H1 (cell line): ENCODE measurements around the gene ENOX2. TPM values are rescaled to one million over a fixed set of nuclear protein-coding genes. Genes with fewer than 3 reads are reported as not detected.

Source experiments
- CTCF ChIA-PET: fragments of 300-600 bp; sonication (Branson Sonifier 250); formaldehyde crosslinking; loops from one replicate; lab custom pipeline; 2021; ENCODE audit not compliant: partially characterized antibody; lab: Charles Lee
- POLR2A ChIA-PET: fragments of 300-600 bp; sonication (Branson Sonifier 250); formaldehyde crosslinking; loops from one replicate; lab custom pipeline; 2021; ENCODE audit warnings: inconsistent platforms; ENCODE audit not compliant: partially characterized antibody; lab: Charles Lee
- DNase-seq, 2 experiments: peaks; one replicate each; pipeline versions ENCODE4 v3.0.0 to v3.0.0-alpha.2; 2010 to 2022; ENCODE audit warnings: low spot score in 2 of 2, low read depth in 1 of 2, mixed read lengths in 1 of 2
- FAIRE-seq: peaks from 2 replicates; lab custom pipeline; 2011; peaks lifted over from hg19 to GRCh38; lab: Jason Lieb, UNC
- H2AFZ ChIP-seq: 2 replicates; pipeline ENCODE4 v1.8.1; 2012; ENCODE audit warnings: low read length, inconsistent platforms
- H2AK5ac ChIP-seq: 2 replicates; pipeline ENCODE4 v1.6.1; 2013; ENCODE audit warnings: low read depth, low read length
- H2BK120ac ChIP-seq: replicated peaks from 2 replicates; pipeline ENCODE3; 2013; ENCODE audit warnings: low read depth, low read length, inconsistent platforms
- H2BK12ac ChIP-seq: 2 replicates; pipeline ENCODE4 v1.6.1; 2013; ENCODE audit warnings: low read depth, low read length
- H2BK15ac ChIP-seq: 2 replicates; pipeline ENCODE4 v1.6.1; 2013; ENCODE audit warnings: low read length
- H2BK20ac ChIP-seq: 2 replicates; pipeline ENCODE4 v1.6.1; 2013; ENCODE audit warnings: low read length
- H2BK5ac ChIP-seq: 2 replicates; pipeline ENCODE4 v1.6.1; 2013; ENCODE audit warnings: low read depth, low read length
- H3K14ac ChIP-seq: 2 replicates; pipeline ENCODE4 v1.6.1; 2013; ENCODE audit warnings: inconsistent platforms; ENCODE audit not compliant: insufficient read length
- H3K18ac ChIP-seq: 2 replicates; pipeline ENCODE4 v1.6.1; 2013; ENCODE audit warnings: low read length; ENCODE audit errors: extremely low read depth
- H3K23ac ChIP-seq: 2 replicates; pipeline ENCODE4 v1.6.1; 2013; ENCODE audit warnings: inconsistent platforms; ENCODE audit not compliant: insufficient read length
- H3K23me2 ChIP-seq: 2 replicates; pipeline ENCODE4 v1.6.1; 2013; ENCODE audit warnings: low read depth, low read length
- H3K27ac ChIP-seq: 2 replicates; pipeline ENCODE4 v1.6.1; 2011; ENCODE audit warnings: low read depth, low read length, inconsistent platforms
- H3K27me3 ChIP-seq, 4 experiments: replicated peaks in 1 of 4; 1 replicate in 1 of 4; 2 replicates in 3 of 4; pipeline versions ENCODE4 v1.6.1 to v1.8.1; 2011 to 2013; ENCODE audit warnings: low read length in 3 of 4, mild to moderate bottlenecking in 3 of 4, inconsistent platforms in 2 of 4, mixed read lengths in 2 of 4, moderate library complexity in 1 of 4; ENCODE audit not compliant: control insufficient read depth in 3 of 4, insufficient read depth in 3 of 4; ENCODE audit errors: extremely low read depth in 1 of 4
- H3K36me3 ChIP-seq, 4 experiments: 2 replicates each; pipeline versions ENCODE4 v1.6.1 to v1.8.1; 2011 to 2013; ENCODE audit warnings: mild to moderate bottlenecking in 4 of 4, low read length in 3 of 4, moderate library complexity in 2 of 4, control low read depth in 1 of 4, inconsistent platforms in 1 of 4; ENCODE audit not compliant: insufficient read depth in 4 of 4, control insufficient read depth in 2 of 4
- H3K4ac ChIP-seq: replicated peaks from 2 replicates; pipeline ENCODE3; 2013; ENCODE audit warnings: low read length, low read depth, mixed read lengths, inconsistent platforms; ENCODE audit not compliant: insufficient read length
- H3K4me1 ChIP-seq, 4 experiments: replicated peaks in 1 of 4; 1 replicate in 1 of 4; 2 replicates in 3 of 4; pipeline versions ENCODE4 v1.6.1 to v1.8.1; 2011 to 2013; ENCODE audit warnings: low read length in 3 of 4, inconsistent platforms in 2 of 4, mixed read lengths in 1 of 4; ENCODE audit not compliant: insufficient read depth in 4 of 4, control insufficient read depth in 3 of 4
- H3K4me2 ChIP-seq, 2 experiments: 2 replicates each; pipeline versions ENCODE4 v1.6.1 to v1.8.1; 2011 to 2013; ENCODE audit warnings: low read depth in 2 of 2, low read length in 2 of 2, control low read depth in 1 of 2, inconsistent platforms in 1 of 2, mild to moderate bottlenecking in 1 of 2; ENCODE audit not compliant: insufficient read depth in 1 of 2
- H3K4me3 ChIP-seq, 4 experiments: fragments of 200-600, 300-600 bp in 1 of 4; sonication (generic), shearing (Covaris generic), sonication (Bioruptor Twin) in 1 of 4; 2 replicates each; pipeline versions ENCODE4 v1.5.1 to v1.8.1; 2011 to 2016; ENCODE audit warnings: low read length in 4 of 4, low read depth in 3 of 4, control low read depth in 2 of 4, inconsistent platforms in 2 of 4, mild to moderate bottlenecking in 2 of 4, mixed read lengths in 1 of 4, moderate library complexity in 1 of 4; ENCODE audit not compliant: insufficient read depth in 2 of 4; ENCODE audit errors: extremely low read depth in 1 of 4
- H3K56ac ChIP-seq: replicated peaks from 2 replicates; pipeline ENCODE3; 2013; ENCODE audit warnings: low read depth, mild to moderate bottlenecking, mixed read lengths, low read length, inconsistent platforms; ENCODE audit not compliant: insufficient read length
- H3K79me1 ChIP-seq: 2 replicates; pipeline ENCODE4 v1.6.1; 2013; ENCODE audit warnings: low read depth, low read length, control low read depth
- H3K79me2 ChIP-seq, 2 experiments: 2 replicates each; pipeline versions ENCODE4 v1.6.1 to v1.8.1; 2012 to 2013; ENCODE audit warnings: low read length in 2 of 2, mild to moderate bottlenecking in 2 of 2, inconsistent platforms in 1 of 2; ENCODE audit not compliant: insufficient read depth in 2 of 2, control insufficient read depth in 1 of 2
- H3K9ac ChIP-seq, 4 experiments: replicated peaks in 1 of 4; 1 replicate in 1 of 4; 2 replicates in 3 of 4; pipeline versions ENCODE4 v1.6.1 to v1.8.1; 2011 to 2013; ENCODE audit warnings: low read depth in 3 of 4, low read length in 3 of 4, control low read depth in 2 of 4, mild to moderate bottlenecking in 2 of 4, moderate library complexity in 2 of 4, inconsistent platforms in 1 of 4; ENCODE audit errors: extremely low read depth in 1 of 4
- H3K9me3 ChIP-seq, 2 experiments: 2 replicates each; pipeline versions ENCODE4 v1.6.1 to v1.8.1; 2012 to 2013; ENCODE audit warnings: mild to moderate bottlenecking in 2 of 2, moderate library complexity in 2 of 2, control low read depth in 1 of 2, inconsistent platforms in 1 of 2, low read depth in 1 of 2, low read length in 1 of 2, mixed read lengths in 1 of 2; ENCODE audit not compliant: insufficient read depth in 2 of 2
- H4K20me1 ChIP-seq, 2 experiments: replicated peaks in 1 of 2; 2 replicates each; pipeline versions ENCODE3 to v1.8.1; 2011 to 2013; ENCODE audit warnings: inconsistent platforms in 2 of 2, low read length in 2 of 2, mild to moderate bottlenecking in 1 of 2; ENCODE audit not compliant: insufficient read depth in 2 of 2, control insufficient read depth in 1 of 2
- H4K5ac ChIP-seq: 2 replicates; pipeline ENCODE4 v1.6.1; 2013; ENCODE audit warnings: low read length, low read depth, mixed read lengths, inconsistent platforms; ENCODE audit not compliant: insufficient read length
- H4K8ac ChIP-seq: 2 replicates; pipeline ENCODE4 v1.8.0; 2013; ENCODE audit warnings: mild to moderate bottlenecking, moderate library complexity, low read length, inconsistent platforms; ENCODE audit not compliant: insufficient read depth; ENCODE audit errors: extremely low read depth
- H4K91ac ChIP-seq: replicated peaks from 2 replicates; pipeline ENCODE3; 2013; ENCODE audit warnings: low read length, mixed read lengths, inconsistent platforms; ENCODE audit not compliant: insufficient read length
- BRCA1 ChIP-seq: IDR thresholded peaks from 2 replicates; pipeline ENCODE4 v1.6.1; 2012; ENCODE audit warnings: low read depth, low read length, improper control_type of control experiment
- CHD1 ChIP-seq: IDR thresholded peaks from 2 replicates; pipeline ENCODE4 v1.6.1; 2012; ENCODE audit warnings: low read depth, low read length, improper control_type of control experiment
- EP300 ChIP-seq, 2 experiments: IDR thresholded peaks; 1 replicate in 1 of 2; 2 replicates in 1 of 2; pipeline ENCODE4 v1.6.1; 2011 to 2012; ENCODE audit warnings: low read depth in 2 of 2, low read length in 2 of 2, mild to moderate bottlenecking in 2 of 2, borderline replicate concordance in 1 of 2, inconsistent platforms in 1 of 2, moderate library complexity in 1 of 2
- HDAC6 ChIP-seq: IDR thresholded peaks from one replicate; pipeline ENCODE4 v1.7.1; 2012; ENCODE audit warnings: low read depth, mild to moderate bottlenecking, inconsistent platforms, low read length, moderate library complexity
- JUN ChIP-seq: IDR thresholded peaks from 2 replicates; pipeline ENCODE4 v1.6.1; 2011; ENCODE audit warnings: low read depth, mild to moderate bottlenecking, improper control_type of control experiment, low read length
- POLR2A ChIP-seq, 2 experiments: IDR thresholded peaks; 1 replicate in 1 of 2; 2 replicates in 1 of 2; pipeline ENCODE4 v1.6.1; 2011; ENCODE audit warnings: low read depth in 2 of 2, low read length in 2 of 2, mild to moderate bottlenecking in 2 of 2; ENCODE audit errors: control extremely low read depth in 1 of 2
- RBBP5 ChIP-seq: IDR thresholded peaks from 2 replicates; pipeline ENCODE4 v1.7.1; 2012; ENCODE audit warnings: low read depth, mild to moderate bottlenecking, inconsistent platforms, low read length, moderate library complexity, borderline replicate concordance
- SP2 ChIP-seq: IDR thresholded peaks from 2 replicates; pipeline ENCODE4 v1.6.1; 2012; ENCODE audit warnings: mild to moderate bottlenecking, low read length, inconsistent platforms
- WGBS, 2 experiments: shearing (Covaris generic) in 1 of 2; methylation state at CpG; one replicate each; pipeline versions ENCODE4 v1.1.6 to v1.1.7; 2013 to 2015; ENCODE audit warnings: low lambda C conversion rate in 2 of 2, mixed read lengths in 2 of 2, inconsistent platforms in 1 of 2, low coverage in 1 of 2, missing lambda C conversion rate in 1 of 2; ENCODE audit not compliant: insufficient replicate concordance in 2 of 2, insufficient coverage in 1 of 2, insufficient read length in 1 of 2; ENCODE audit errors: extremely low coverage in 1 of 2, missing lambda C conversion rate in 1 of 2; 5-methylcytosine and 5-hydroxymethylcytosine counted together
- polyA plus RNA-seq, 7 experiments: library from polyadenylated mRNA; depleted of rRNA in 3 of 7; stranded (reverse) in 5 of 7; unstranded in 2 of 7; fragments of >200 nt in 5 of 7; fragments of 200-250 nt in 2 of 7; gene quantifications; 1 replicate in 5 of 7; 2 replicates in 1 of 7; 4 replicates in 1 of 7; pipeline versions ENCODE4 v1.2.1 to v1.2.3, GENCODE V29; 2011 to 2013; ENCODE audit warnings: missing spikeins in 2 of 7, mixed read lengths in 2 of 7
- total RNA-seq: library from RNA; stranded (reverse); fragmentation: NEBNext Ultra II Directional; extraction: Animal tissue kit (Norgen Biotek cat#: 25700); gene quantifications from 2 replicates; pipeline ENCODE4 v1.2.1, GENCODE V29; 2021
- TF ChIP-seq, protein P1 (sequence below): IDR thresholded peaks from 2 replicates; pipeline ENCODE4 v1.6.1; 2011; ENCODE audit warnings: low read length, improper control_type of control experiment
- TF ChIP-seq, protein P2 (sequence below): IDR thresholded peaks from 2 replicates; pipeline ENCODE4 v1.6.1; 2012; ENCODE audit warnings: low read length, inconsistent platforms

The ENOX2 gene
- total and polyA plus RNA-seq, 2 of the 8 experiments (the other 6 are each of a cell fraction or from before 2014, with no cell fraction given), result 4.5 to 12.3 TPM

DNA sequence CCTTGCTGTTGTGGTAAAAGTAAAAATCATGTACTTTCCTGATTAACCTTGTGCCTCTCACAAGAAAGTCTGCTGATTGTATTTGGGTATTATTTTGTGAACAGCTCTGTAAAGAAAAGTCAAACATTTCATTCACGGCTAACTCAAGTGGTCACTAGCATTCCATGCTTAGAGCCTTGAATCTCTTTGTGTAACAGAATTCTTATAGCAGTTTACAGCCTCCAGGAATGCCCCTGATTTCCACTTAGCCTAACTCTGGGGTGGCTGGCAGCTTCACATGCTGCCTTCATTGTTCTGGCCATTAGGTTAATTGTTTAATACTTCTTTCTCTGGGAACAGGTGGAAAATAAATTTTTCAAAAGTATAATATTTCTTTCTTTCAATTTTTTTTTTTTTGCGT is 274.5 kb downstream of the ENOX2 start:
- H4K5ac ChIP-seq, result no peak overlapping the region
- H3K9me3 ChIP-seq, result no peaks in the 10 kb centered on the region
- H2BK5ac ChIP-seq, result no peak overlapping the region
- H3K18ac ChIP-seq, result no peak overlapping the region
- no peak overlapping the region for H3K27ac ChIP-seq
- DNase-seq (no peak), FAIRE-seq (no peak)
- no peak overlapping the region for H2BK12ac ChIP-seq
- H3K9ac ChIP-seq, result no peak overlapping the region
- no peak overlapping the region for H3K4me2 ChIP-seq
- H4K20me1 ChIP-seq, result no peaks in the 10 kb centered on the region
- H3K79me1 ChIP-seq, result no peaks in the 10 kb centered on the region
- H2BK120ac ChIP-seq, result no peak overlapping the region
- H3K36me3 ChIP-seq, result no peaks in the 10 kb centered on the region
- no peaks in the 10 kb centered on the region for H3K23me2 ChIP-seq
- H3K4me3 ChIP-seq, result no peak overlapping the region
- no peak overlapping the region for H3K23ac ChIP-seq
- H3K4me1 ChIP-seq, result peaks cover 0 to 3% (median 1%) of the 10 kb centered on the region in 4 experiments; a peak in 3 of 7 replicates
- no peaks in the 10 kb centered on the region for H3K27me3 ChIP-seq
- H2AFZ ChIP-seq, result no peak overlapping the region
- no peak overlapping the region for H2BK15ac ChIP-seq
- no peak overlapping the region for H2AK5ac ChIP-seq
- H3K14ac ChIP-seq, result no peak overlapping the region
- H4K8ac ChIP-seq, result no peak overlapping the region
- H3K4ac ChIP-seq, result no peak overlapping the region
- H3K79me2 ChIP-seq, result no peaks in the 10 kb centered on the region
- no peak overlapping the region for H3K56ac ChIP-seq
- CTCF ChIA-PET, result interaction anchor here (0.7 kb wide), 1 partner anchor 1956 kb away, joined by 3 read pairs; no protein-coding TSS in a partner anchor
- WGBS, 2 experiments, result 75% methylated on average over 2 of the region's 2 CpGs; no CpG with 5 or more reads in 1 of the 2 experiments
- no peak overlapping the region for H2BK20ac ChIP-seq
- no peak overlapping the region for H4K91ac ChIP-seq
- POLR2A ChIA-PET, result no interaction called here
- TF ChIP-seq BRCA1 (no peak), SP2 (no peak), RBBP5 (no peak), JUN (no peak), HDAC6 (no peak), EP300 (IDR thresholded peaks at IDR 0.05; ENCODE audit: borderline replicate concordance in 1 of 2, low read depth in 2 of 2, low read length in 2 of 2) (no peak), POLR2A (IDR thresholded peaks at IDR 0.05; ENCODE audit: control extremely low read depth in 1 of 2, low read depth in 2 of 2, low read length in 2 of 2) (no peak), CHD1 (no peak)
- TF ChIP-seq, protein P1, sequence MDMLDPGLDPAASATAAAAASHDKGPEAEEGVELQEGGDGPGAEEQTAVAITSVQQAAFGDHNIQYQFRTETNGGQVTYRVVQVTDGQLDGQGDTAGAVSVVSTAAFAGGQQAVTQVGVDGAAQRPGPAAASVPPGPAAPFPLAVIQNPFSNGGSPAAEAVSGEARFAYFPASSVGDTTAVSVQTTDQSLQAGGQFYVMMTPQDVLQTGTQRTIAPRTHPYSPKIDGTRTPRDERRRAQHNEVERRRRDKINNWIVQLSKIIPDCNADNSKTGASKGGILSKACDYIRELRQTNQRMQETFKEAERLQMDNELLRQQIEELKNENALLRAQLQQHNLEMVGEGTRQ, result no peak
- TF ChIP-seq, protein P2, sequence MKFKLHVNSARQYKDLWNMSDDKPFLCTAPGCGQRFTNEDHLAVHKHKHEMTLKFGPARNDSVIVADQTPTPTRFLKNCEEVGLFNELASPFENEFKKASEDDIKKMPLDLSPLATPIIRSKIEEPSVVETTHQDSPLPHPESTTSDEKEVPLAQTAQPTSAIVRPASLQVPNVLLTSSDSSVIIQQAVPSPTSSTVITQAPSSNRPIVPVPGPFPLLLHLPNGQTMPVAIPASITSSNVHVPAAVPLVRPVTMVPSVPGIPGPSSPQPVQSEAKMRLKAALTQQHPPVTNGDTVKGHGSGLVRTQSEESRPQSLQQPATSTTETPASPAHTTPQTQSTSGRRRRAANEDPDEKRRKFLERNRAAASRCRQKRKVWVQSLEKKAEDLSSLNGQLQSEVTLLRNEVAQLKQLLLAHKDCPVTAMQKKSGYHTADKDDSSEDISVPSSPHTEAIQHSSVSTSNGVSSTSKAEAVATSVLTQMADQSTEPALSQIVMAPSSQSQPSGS, result no peak
